ENCODE measurements around the gene MAX.

The MAX gene

GRCh38 chr14:65072256-65072655, 30.1 kb downstream of the MAX start:
- H3K9me2 ChIP-seq (replicated peaks; ENCODE audit: insufficient read depth, low read length): no peaks in the 10 kb centered on the region
- H3K9me3 ChIP-seq (replicated peaks; ENCODE audit: insufficient read depth, low read length): no peaks in the 10 kb centered on the region
- H3K4me2 ChIP-seq (ENCODE audit: low read depth, low read length): no peak overlapping the region
- no peaks in the 10 kb centered on the region for H3K36me3 ChIP-seq (replicated peaks; ENCODE audit: insufficient read depth, low read length)
- H3F3A ChIP-seq (ENCODE audit: insufficient read depth, low read length): peaks cover 6% of the 10 kb centered on the region
- TF ChIP-seq CTCF (IDR thresholded peaks at IDR 0.05; ENCODE audit: low read length): no peak
- TF ChIP-seq EZH2 (optimal IDR thresholded peaks at IDR 0.05; ENCODE audit: low read depth, low read length): no peak
- no peak for TF ChIP-seq EZH2phosphoT487 (IDR thresholded peaks at IDR 0.05; ENCODE audit: low read length)
- no peak overlapping the region for H3K4me3 ChIP-seq (ENCODE audit: low read length)
- H3K9ac ChIP-seq (ENCODE audit: low read length): no peak overlapping the region
- H3K27me3 ChIP-seq (replicated peaks; ENCODE audit: insufficient read depth, low read length): no peaks in the 10 kb centered on the region
- no peaks in the 10 kb centered on the region for H4K20me1 ChIP-seq (ENCODE audit: insufficient read depth, low read length)
- H3K27ac ChIP-seq (ENCODE audit: low read length): no peak overlapping the region
- H3K4me1 ChIP-seq (ENCODE audit: low read length): peaks cover 4% of the 10 kb centered on the region; the same call in 1 of the 2 replicates
- no peak overlapping the region for H2AFZ ChIP-seq (ENCODE audit: low read length)
- no peaks in the 10 kb centered on the region for H3K79me2 ChIP-seq (ENCODE audit: low read length)
- DNase-seq: no peak

GRCh38 chr14:65071544-65071943, 30.8 kb downstream of the MAX start:
- H3K4me2 ChIP-seq (ENCODE audit: low read depth, low read length): no peak overlapping the region

GRCh38 chr14:65070471-65070976, 31.8 kb downstream of the MAX start:
- Histone ChIP-seq H3K4me3 (ENCODE audit: low read length) (peak overlapping the region; percentile 43), H2AFZ (ENCODE audit: low read length) (0 out of 2 replicates have a peak overlapping the region, but pooled peaks have one; percentile 31), H3K36me3 (replicated peaks; ENCODE audit: insufficient read depth, low read length) (no peaks in the 10 kb centered on the region), H3K9me3 (replicated peaks; ENCODE audit: insufficient read depth, low read length) (no peaks in the 10 kb centered on the region), H3F3A (ENCODE audit: insufficient read depth, low read length) (peaks cover 6% of the 10 kb centered on the region), H4K20me1 (ENCODE audit: insufficient read depth, low read length) (no peaks in the 10 kb centered on the region), H3K4me2 (ENCODE audit: low read depth, low read length) (peak overlapping the region; percentile 74), H3K9ac (ENCODE audit: low read length) (peak overlapping the region; percentile 25; the same call in 1 of the 2 replicates), H3K27ac (ENCODE audit: low read length) (peak overlapping the region; percentile 47; the same call in 1 of the 2 replicates), H3K4me1 (ENCODE audit: low read length) (peaks cover 4% of the 10 kb centered on the region; the same call in 1 of the 2 replicates), H3K9me2 (replicated peaks; ENCODE audit: insufficient read depth, low read length) (no peaks in the 10 kb centered on the region), H3K79me2 (ENCODE audit: low read length) (no peaks in the 10 kb centered on the region), H3K27me3 (replicated peaks; ENCODE audit: insufficient read depth, low read length) (no peaks in the 10 kb centered on the region)
- no peak for TF ChIP-seq EZH2 (optimal IDR thresholded peaks at IDR 0.05; ENCODE audit: low read depth, low read length)
- peak; percentile 61 for DNase-seq

More at GRCh38 chr14:65071544-65071943, 30.8 kb downstream of the MAX start:
- Histone ChIP-seq H2AFZ (ENCODE audit: low read length) (no peak overlapping the region), H3K36me3 (replicated peaks; ENCODE audit: insufficient read depth, low read length) (no peaks in the 10 kb centered on the region), H3K9me2 (replicated peaks; ENCODE audit: insufficient read depth, low read length) (no peaks in the 10 kb centered on the region), H3K4me1 (ENCODE audit: low read length) (peaks cover 4% of the 10 kb centered on the region; the same call in 1 of the 2 replicates), H3K27ac (ENCODE audit: low read length) (no peak overlapping the region), H3K27me3 (replicated peaks; ENCODE audit: insufficient read depth, low read length) (no peaks in the 10 kb centered on the region), H3K9ac (ENCODE audit: low read length) (no peak overlapping the region), H3K4me3 (ENCODE audit: low read length) (no peak overlapping the region), H3K9me3 (replicated peaks; ENCODE audit: insufficient read depth, low read length) (no peaks in the 10 kb centered on the region), H3K79me2 (ENCODE audit: low read length) (no peaks in the 10 kb centered on the region), H4K20me1 (ENCODE audit: insufficient read depth, low read length) (no peaks in the 10 kb centered on the region), H3F3A (ENCODE audit: insufficient read depth, low read length) (peaks cover 6% of the 10 kb centered on the region)
- DNase-seq: no peak
- no peak for TF ChIP-seq EZH2phosphoT487 (IDR thresholded peaks at IDR 0.05; ENCODE audit: low read length)
- no peak for TF ChIP-seq EZH2 (optimal IDR thresholded peaks at IDR 0.05; ENCODE audit: low read depth, low read length)
- TF ChIP-seq CTCF (IDR thresholded peaks at IDR 0.05; ENCODE audit: low read length): no peak

- Histone ChIP-seq H3K79me2 (ENCODE audit: low read length) (no peaks in the 10 kb centered on the region), H3K36me3 (replicated peaks; ENCODE audit: insufficient read depth, low read length) (no peaks in the 10 kb centered on the region), H3K4me2 (ENCODE audit: low read depth, low read length) (peak overlapping the region; percentile 74), H4K20me1 (ENCODE audit: insufficient read depth, low read length) (no peaks in the 10 kb centered on the region), H3K4me3 (ENCODE audit: low read length) (peak overlapping the region; percentile 43), H3K4me1 (ENCODE audit: low read length) (peaks cover 4% of the 10 kb centered on the region; the same call in 1 of the 2 replicates), H3K27me3 (replicated peaks; ENCODE audit: insufficient read depth, low read length) (no peaks in the 10 kb centered on the region), H3K9me2 (replicated peaks; ENCODE audit: insufficient read depth, low read length) (no peaks in the 10 kb centered on the region), H3K9me3 (replicated peaks; ENCODE audit: insufficient read depth, low read length) (no peaks in the 10 kb centered on the region), H3F3A (ENCODE audit: insufficient read depth, low read length) (peaks cover 6% of the 10 kb centered on the region), H2AFZ (ENCODE audit: low read length) (no peak overlapping the region), H3K9ac (ENCODE audit: low read length) (peak overlapping the region; percentile 25; the same call in 1 of the 2 replicates), H3K27ac (ENCODE audit: low read length) (peak overlapping the region; percentile 47; the same call in 1 of the 2 replicates)
- no peak for TF ChIP-seq EZH2 (optimal IDR thresholded peaks at IDR 0.05; ENCODE audit: low read depth, low read length)
- no peak for TF ChIP-seq CTCF (IDR thresholded peaks at IDR 0.05; ENCODE audit: low read length)
- TF ChIP-seq EZH2phosphoT487 (IDR thresholded peaks at IDR 0.05; ENCODE audit: low read length): no peak
- no peak for DNase-seq
Measured at GRCh38 chr14:65069874-65070413, 32.4 kb downstream of the MAX start.

Measured in MM.1S (cell line).